Measurements from ENCODE around the gene CCDC91. TPM values are rescaled to one million over a fixed set of nuclear protein-coding genes. Genes with fewer than 3 reads are reported as not detected.

The CCDC91 gene
- polyA plus RNA-seq, 1 donor from 2014 or later, result 11.6 TPM

- Histone ChIP-seq H3K9ac (ENCODE audit: low read length) (no peak overlapping the region), H2AFZ (ENCODE audit: low read depth, low read length) (no peak overlapping the region), H3K27me3 (ENCODE audit: insufficient read depth, low read depth, low read length) (no peaks in the 10 kb centered on the region), H3K4me2 (ENCODE audit: low read length) (no peak overlapping the region), H3F3A (ENCODE audit: insufficient read depth, low read length, poor library complexity, severe bottlenecking) (no peaks in the 10 kb centered on the region), H3K4me3 (ENCODE audit: low read length) (no peak overlapping the region), H3K79me2 (replicated peaks; ENCODE audit: insufficient read depth, low read length) (no peaks in the 10 kb centered on the region), H3K27ac (ENCODE audit: low read length) (no peak overlapping the region), H3K9me2 (ENCODE audit: insufficient read depth, low read length) (no peaks in the 10 kb centered on the region), H3K9me3 (ENCODE audit: low read length) (no peaks in the 10 kb centered on the region), H4K20me1 (ENCODE audit: insufficient read depth) (no peaks in the 10 kb centered on the region), H3K36me3 (ENCODE audit: insufficient read depth, low read length) (no peaks in the 10 kb centered on the region)
- TF ChIP-seq TAF1 (IDR thresholded peaks at IDR 0.05; ENCODE audit: low read depth) (no peak), MXI1 (conservative IDR thresholded peaks at IDR 0.05; ENCODE audit: poor library complexity, severe bottlenecking) (no peak), POLR2AphosphoS5 (IDR thresholded peaks at IDR 0.05) (no peak), EP300 (conservative IDR thresholded peaks at IDR 0.05; ENCODE audit: poor library complexity, severe bottlenecking) (no peak), RAD21 (conservative IDR thresholded peaks at IDR 0.05) (no peak), SMC3 (conservative IDR thresholded peaks at IDR 0.05; ENCODE audit: poor library complexity) (no peak), EZH2 (IDR thresholded peaks at IDR 0.05; ENCODE audit: borderline replicate concordance, insufficient read depth, low read length, poor library complexity, severe bottlenecking) (no peak), CTCF (IDR thresholded peaks at IDR 0.05; ENCODE audit: poor library complexity, severe bottlenecking) (no peak)
- TF ChIP-seq, protein P1, sequence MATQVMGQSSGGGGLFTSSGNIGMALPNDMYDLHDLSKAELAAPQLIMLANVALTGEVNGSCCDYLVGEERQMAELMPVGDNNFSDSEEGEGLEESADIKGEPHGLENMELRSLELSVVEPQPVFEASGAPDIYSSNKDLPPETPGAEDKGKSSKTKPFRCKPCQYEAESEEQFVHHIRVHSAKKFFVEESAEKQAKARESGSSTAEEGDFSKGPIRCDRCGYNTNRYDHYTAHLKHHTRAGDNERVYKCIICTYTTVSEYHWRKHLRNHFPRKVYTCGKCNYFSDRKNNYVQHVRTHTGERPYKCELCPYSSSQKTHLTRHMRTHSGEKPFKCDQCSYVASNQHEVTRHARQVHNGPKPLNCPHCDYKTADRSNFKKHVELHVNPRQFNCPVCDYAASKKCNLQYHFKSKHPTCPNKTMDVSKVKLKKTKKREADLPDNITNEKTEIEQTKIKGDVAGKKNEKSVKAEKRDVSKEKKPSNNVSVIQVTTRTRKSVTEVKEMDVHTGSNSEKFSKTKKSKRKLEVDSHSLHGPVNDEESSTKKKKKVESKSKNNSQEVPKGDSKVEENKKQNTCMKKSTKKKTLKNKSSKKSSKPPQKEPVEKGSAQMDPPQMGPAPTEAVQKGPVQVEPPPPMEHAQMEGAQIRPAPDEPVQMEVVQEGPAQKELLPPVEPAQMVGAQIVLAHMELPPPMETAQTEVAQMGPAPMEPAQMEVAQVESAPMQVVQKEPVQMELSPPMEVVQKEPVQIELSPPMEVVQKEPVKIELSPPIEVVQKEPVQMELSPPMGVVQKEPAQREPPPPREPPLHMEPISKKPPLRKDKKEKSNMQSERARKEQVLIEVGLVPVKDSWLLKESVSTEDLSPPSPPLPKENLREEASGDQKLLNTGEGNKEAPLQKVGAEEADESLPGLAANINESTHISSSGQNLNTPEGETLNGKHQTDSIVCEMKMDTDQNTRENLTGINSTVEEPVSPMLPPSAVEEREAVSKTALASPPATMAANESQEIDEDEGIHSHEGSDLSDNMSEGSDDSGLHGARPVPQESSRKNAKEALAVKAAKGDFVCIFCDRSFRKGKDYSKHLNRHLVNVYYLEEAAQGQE (IDR thresholded peaks at IDR 0.05; ENCODE audit: borderline replicate concordance), result no peak
Measured at GRCh38 chr12:28585146-28585545, 394.9 kb downstream of the CCDC91 start.

DNA sequence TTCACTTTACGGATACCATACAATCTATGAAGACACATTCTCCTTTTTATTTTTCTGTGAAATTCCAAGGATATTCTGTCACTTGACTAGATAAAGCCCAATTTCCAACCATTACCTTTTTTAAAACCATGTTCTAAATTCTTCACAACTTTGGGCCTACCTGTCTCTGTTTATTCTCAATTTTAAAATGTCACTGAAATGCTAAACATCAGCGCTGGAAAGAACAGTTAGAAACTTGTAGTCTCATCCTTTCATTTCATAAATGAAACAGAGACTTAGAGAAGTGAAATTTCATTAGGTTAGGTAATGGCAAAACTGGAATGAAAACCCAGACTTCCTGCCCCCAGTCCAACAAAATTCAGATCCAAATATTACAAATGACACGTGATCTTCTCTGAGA, 396.2 kb downstream of the CCDC91 start:
- H4K20me1 ChIP-seq (ENCODE audit: insufficient read depth), result no peaks in the 10 kb centered on the region
- TF ChIP-seq EP300 (conservative IDR thresholded peaks at IDR 0.05; ENCODE audit: poor library complexity, severe bottlenecking), result no peak
- no peak for TF ChIP-seq MXI1 (conservative IDR thresholded peaks at IDR 0.05; ENCODE audit: poor library complexity, severe bottlenecking)
- no peak overlapping the region for H3K4me3 ChIP-seq (ENCODE audit: low read length)
- H3K27me3 ChIP-seq (ENCODE audit: insufficient read depth, low read depth, low read length), result no peaks in the 10 kb centered on the region
- H3K9ac ChIP-seq (ENCODE audit: low read length), result no peak overlapping the region
- no peak overlapping the region for H2AFZ ChIP-seq (ENCODE audit: low read depth, low read length)
- H3K9me3 ChIP-seq (ENCODE audit: low read length), result no peaks in the 10 kb centered on the region
- no peak overlapping the region for H3K4me2 ChIP-seq (ENCODE audit: low read length)
- H3K79me2 ChIP-seq (replicated peaks; ENCODE audit: insufficient read depth, low read length), result no peaks in the 10 kb centered on the region
- no peaks in the 10 kb centered on the region for H3F3A ChIP-seq (ENCODE audit: insufficient read depth, low read length, poor library complexity, severe bottlenecking)
- no peaks in the 10 kb centered on the region for H3K9me2 ChIP-seq (ENCODE audit: insufficient read depth, low read length)
- no peaks in the 10 kb centered on the region for H3K36me3 ChIP-seq (ENCODE audit: insufficient read depth, low read length)
- no peak overlapping the region for H3K27ac ChIP-seq (ENCODE audit: low read length)

DNA sequence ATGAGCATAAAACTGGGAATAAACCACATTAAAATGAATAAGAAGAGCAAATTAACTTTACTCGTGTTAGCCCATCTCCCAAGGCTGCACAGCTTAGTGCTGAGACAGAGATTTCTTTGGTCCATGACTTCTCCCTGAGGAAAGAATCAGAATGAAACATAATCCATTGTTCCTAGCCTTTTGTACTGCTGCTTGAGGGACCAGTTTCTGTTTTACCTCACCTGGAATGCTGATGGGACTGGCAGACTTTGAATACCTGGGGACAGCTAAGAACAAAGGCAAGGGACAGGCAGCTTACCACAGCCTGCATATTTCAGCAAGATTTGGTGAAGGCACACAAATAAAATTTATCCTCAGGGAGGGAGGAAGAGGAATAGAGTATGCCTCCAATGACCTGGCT, 401.6 kb downstream of the CCDC91 start:
- Histone ChIP-seq H3K4me3 (ENCODE audit: low read length) (no peak overlapping the region), H3K9ac (ENCODE audit: low read length) (no peak overlapping the region), H3K27ac (ENCODE audit: low read length) (no peak overlapping the region), H3K79me2 (replicated peaks; ENCODE audit: insufficient read depth, low read length) (no peaks in the 10 kb centered on the region), H2AFZ (ENCODE audit: low read depth, low read length) (no peak overlapping the region), H3F3A (ENCODE audit: insufficient read depth, low read length, poor library complexity, severe bottlenecking) (no peaks in the 10 kb centered on the region), H3K4me2 (ENCODE audit: low read length) (no peak overlapping the region), H4K20me1 (ENCODE audit: insufficient read depth) (no peaks in the 10 kb centered on the region), H3K27me3 (ENCODE audit: insufficient read depth, low read depth, low read length) (no peaks in the 10 kb centered on the region), H3K9me2 (ENCODE audit: insufficient read depth, low read length) (no peaks in the 10 kb centered on the region), H3K9me3 (ENCODE audit: low read length) (peaks cover 5% of the 10 kb centered on the region), H3K36me3 (ENCODE audit: insufficient read depth, low read length) (no peaks in the 10 kb centered on the region)
- TF ChIP-seq POLR2AphosphoS5 (IDR thresholded peaks at IDR 0.05), result no peak
- TF ChIP-seq MXI1 (conservative IDR thresholded peaks at IDR 0.05; ENCODE audit: poor library complexity, severe bottlenecking), result no peak
- no peak for TF ChIP-seq SMC3 (conservative IDR thresholded peaks at IDR 0.05; ENCODE audit: poor library complexity)
- TF ChIP-seq RAD21 (conservative IDR thresholded peaks at IDR 0.05), result no peak
- no peak for TF ChIP-seq EZH2 (IDR thresholded peaks at IDR 0.05; ENCODE audit: borderline replicate concordance, insufficient read depth, low read length, poor library complexity, severe bottlenecking)
- no peak for TF ChIP-seq TAF1 (IDR thresholded peaks at IDR 0.05; ENCODE audit: low read depth)
- no peak for TF ChIP-seq CTCF (IDR thresholded peaks at IDR 0.05; ENCODE audit: poor library complexity, severe bottlenecking)
- TF ChIP-seq, protein P1 (IDR thresholded peaks at IDR 0.05; ENCODE audit: borderline replicate concordance), result no peak
- TF ChIP-seq EP300 (conservative IDR thresholded peaks at IDR 0.05; ENCODE audit: poor library complexity, severe bottlenecking), result no peak

All from neural cell (in vitro differentiated cells).